AG10803 (cell line): ENCODE data around the gene MROH7.

Experiments used
- DNase-seq: peaks from one replicate; pipeline ENCODE4 v3.0.0; 2010; ENCODE audit warnings: low read depth
- H3K4me3 ChIP-seq: 2 replicates; pipeline ENCODE4 v1.5.1; 2011; ENCODE audit warnings: mild to moderate bottlenecking, low read length, control low read depth
- TF ChIP-seq, protein P1 (sequence below): conservative IDR thresholded peaks from 2 replicates; pipeline ENCODE4 v1.5.1; 2011; ENCODE audit warnings: mild to moderate bottlenecking, low read length, control low read depth, inconsistent platforms

Gene MROH7

DNA sequence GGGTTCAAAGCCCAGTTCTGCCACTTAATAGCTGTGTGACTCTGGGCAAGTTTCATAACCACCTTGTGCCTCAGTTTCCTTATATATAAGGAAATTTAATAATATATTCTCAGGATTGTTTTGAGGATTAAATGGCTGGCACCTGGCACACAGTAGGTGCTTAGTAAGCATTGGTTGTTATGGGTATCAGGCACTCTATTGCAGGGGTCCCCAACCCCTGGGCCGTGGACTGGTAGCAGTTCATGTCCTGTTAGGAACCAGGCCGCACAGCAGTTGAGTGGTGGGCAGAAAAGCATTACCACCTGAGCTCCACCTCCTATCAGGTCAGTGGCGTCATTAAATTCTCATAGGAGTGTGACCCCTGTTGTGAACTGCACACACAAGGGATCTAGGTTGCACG lies 104.3 kb downstream of the MROH7 start:
- TF ChIP-seq, protein P1, sequence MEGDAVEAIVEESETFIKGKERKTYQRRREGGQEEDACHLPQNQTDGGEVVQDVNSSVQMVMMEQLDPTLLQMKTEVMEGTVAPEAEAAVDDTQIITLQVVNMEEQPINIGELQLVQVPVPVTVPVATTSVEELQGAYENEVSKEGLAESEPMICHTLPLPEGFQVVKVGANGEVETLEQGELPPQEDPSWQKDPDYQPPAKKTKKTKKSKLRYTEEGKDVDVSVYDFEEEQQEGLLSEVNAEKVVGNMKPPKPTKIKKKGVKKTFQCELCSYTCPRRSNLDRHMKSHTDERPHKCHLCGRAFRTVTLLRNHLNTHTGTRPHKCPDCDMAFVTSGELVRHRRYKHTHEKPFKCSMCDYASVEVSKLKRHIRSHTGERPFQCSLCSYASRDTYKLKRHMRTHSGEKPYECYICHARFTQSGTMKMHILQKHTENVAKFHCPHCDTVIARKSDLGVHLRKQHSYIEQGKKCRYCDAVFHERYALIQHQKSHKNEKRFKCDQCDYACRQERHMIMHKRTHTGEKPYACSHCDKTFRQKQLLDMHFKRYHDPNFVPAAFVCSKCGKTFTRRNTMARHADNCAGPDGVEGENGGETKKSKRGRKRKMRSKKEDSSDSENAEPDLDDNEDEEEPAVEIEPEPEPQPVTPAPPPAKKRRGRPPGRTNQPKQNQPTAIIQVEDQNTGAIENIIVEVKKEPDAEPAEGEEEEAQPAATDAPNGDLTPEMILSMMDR, result no peak
- no peak overlapping the region for H3K4me3 ChIP-seq
- no peak for DNase-seq

DNA sequence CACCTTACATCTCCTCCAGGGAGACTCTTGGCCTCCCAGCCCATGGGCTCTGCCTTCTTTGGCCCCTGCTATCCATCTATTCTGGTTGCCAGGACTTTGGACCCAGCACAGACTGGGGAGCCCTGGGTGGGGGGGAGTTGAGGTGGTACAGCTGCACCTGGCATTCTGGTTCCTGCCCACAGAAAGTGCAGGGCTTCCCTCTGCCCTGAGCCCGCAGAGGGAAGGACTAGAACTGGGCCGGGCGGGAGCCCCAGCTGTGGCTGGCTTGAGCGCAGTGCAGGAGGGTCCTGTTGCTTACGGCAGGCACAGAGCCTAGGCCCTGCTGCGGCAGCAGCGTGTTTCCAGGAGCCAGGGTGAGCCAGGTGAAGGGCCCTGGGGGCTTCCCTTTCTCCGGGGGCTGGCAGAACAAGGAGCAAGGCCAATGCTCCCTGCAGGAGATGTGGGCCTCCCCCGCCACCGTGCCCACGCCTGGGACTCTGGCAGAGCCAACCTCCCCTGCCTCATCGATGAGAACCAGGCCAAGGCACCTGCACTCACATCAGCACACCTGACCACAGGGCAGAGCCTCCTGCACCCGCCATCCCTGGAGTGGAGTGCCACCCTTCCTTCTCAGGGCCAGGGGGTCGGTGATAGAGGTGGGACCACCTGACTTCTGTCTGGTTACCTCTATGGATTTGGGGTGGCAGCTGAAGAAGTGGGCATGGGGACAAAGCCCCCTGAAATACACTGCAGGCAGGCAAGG lies 106.7 kb downstream of the MROH7 start:
- no peak overlapping the region for H3K4me3 ChIP-seq
- no peak for DNase-seq
- TF ChIP-seq, protein P1, result no peak

DNA sequence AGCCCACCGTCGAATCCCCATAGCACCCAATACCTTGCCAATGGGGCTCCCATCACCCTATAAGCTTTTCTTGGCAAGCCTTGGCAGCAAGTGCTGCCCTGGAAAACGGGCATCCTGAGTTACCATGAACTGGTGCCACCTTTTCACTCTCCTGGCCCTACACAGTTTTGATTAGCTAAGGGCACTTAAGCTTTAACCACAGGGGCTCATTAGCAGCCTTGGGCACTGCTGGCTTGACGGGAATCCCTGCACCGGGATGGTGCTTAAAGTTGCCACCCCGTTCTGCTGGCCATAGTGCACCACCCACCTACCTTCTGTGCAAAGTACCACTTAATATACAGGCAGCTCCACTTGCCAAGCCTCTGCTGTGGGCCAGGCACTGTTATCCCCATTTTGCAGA lies 109.0 kb downstream of the MROH7 start:
- H3K4me3 ChIP-seq, result no peak overlapping the region
- no peak for DNase-seq

DNA sequence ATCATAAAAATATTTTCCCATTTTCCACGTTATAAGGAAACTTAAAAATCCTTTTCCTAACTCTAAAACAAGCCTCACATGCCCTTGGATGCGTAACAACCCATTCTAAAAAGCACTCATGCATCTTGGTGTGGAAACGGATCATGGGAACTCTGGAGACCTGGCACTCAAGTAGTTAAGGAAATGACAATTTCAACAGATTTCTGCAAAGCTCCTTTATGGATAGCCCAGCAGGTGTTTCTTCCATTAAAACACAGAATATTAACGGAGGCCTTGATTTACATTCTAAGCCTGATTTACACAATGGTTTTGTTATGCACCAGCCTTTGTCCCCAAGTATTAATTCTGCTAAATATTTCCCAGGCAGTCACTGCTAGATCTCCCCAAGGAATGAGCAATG lies 109.8 kb downstream of the MROH7 start:
- no peak for DNase-seq
- H3K4me3 ChIP-seq, result no peak overlapping the region
- TF ChIP-seq, protein P1, result no peak

More for the DNA sequence above, 109.0 kb downstream of the MROH7 start:
- TF ChIP-seq, protein P1, result no peak

DNA sequence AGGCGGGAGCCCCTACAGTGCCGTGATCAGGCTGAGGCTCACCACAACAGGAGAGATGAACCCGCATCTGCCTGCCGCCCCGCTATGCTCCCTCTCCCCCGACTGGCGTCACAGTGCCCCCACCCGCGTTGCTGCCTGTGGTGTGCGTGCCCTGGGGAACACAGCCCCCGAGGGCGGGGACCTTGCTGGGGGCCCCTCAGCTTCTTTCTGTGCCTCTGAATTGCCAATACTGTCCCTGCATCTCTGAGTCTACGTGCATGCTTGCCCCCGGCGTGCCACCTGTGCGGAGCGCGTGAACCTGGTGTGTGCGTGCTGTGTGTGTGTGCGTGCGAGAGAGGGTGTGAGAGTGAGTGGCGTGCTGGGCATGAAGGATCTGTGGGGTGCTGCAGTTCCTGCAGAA lies 112.5 kb downstream of the MROH7 start:
- H3K4me3 ChIP-seq, result no peak overlapping the region
- no peak for DNase-seq
- TF ChIP-seq, protein P1, result no peak

DNA sequence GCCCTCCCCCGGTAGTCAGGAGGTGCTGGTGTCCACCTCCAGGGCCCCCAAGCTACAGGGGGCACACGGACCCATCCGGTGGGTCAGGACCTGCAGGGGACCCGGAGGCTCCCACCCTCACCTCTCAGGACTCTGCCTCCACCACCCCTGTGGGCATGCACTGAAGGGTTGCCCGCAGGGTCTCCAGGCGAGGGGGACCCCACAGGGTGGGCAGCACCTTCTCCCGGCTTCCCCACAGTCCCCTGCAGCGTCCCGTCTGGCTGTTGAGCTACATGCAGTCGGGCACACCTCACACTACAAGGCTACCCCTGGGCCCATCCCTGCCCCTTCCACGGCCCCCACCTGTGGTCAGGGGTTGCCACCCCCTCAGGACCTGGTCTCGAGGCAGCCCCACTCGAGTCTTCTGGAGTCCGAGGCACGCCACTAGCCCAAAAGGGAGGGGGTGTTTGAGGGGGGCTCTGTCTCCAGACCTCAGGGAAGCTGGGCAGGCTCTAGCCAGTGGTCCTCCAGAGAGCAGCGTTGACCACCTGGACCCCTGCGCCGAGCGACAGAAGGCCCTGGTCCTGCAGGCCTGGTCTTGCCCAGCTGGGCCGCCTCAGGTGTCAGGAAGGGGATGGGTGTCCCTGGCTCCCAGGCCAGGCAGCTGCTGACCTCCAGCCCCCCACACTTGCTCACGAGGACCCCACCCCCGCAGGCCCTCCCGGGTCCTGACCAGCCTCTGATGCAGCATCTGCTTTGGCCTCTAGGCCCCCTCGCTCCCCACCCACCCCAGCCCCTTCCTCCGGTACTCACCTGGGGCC lies 113.1 kb downstream of the MROH7 start:
- H3K4me3 ChIP-seq, result no peak overlapping the region
- DNase-seq, result no peak
- TF ChIP-seq, protein P1, result no peak

DNA sequence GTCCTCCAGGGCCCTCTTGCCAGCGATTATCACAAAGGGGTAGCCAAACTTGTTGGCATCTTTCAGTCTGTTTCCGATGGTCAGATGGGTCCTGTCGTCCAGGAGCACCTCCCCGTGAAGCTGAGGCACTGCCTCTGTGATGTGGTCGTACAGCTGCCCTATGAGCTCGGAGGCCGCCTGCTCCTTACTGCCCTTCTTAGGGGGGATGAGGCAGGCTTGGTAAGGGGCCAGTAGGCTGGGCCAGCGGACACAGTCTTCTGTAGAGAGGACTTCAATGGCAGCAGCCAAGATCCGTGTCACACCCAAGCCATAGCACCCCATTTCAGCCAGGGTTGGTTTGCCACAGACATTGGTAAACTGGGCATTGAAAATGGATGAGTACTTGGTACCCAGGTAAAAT lies 116.2 kb downstream of the MROH7 start:
- TF ChIP-seq, protein P1, result no peak
- H3K4me3 ChIP-seq, result no peak overlapping the region

More for the DNA sequence above, 116.2 kb downstream of the MROH7 start:
- no peak for DNase-seq
